ENCODE results near the gene ABCB1. TPM values are rescaled to one million over a fixed set of nuclear protein-coding genes. Genes with fewer than 3 reads are reported as not detected.

The ABCB1 gene
- total RNA-seq, 1 donor from 2014 or later, result 3.2 TPM

DNA sequence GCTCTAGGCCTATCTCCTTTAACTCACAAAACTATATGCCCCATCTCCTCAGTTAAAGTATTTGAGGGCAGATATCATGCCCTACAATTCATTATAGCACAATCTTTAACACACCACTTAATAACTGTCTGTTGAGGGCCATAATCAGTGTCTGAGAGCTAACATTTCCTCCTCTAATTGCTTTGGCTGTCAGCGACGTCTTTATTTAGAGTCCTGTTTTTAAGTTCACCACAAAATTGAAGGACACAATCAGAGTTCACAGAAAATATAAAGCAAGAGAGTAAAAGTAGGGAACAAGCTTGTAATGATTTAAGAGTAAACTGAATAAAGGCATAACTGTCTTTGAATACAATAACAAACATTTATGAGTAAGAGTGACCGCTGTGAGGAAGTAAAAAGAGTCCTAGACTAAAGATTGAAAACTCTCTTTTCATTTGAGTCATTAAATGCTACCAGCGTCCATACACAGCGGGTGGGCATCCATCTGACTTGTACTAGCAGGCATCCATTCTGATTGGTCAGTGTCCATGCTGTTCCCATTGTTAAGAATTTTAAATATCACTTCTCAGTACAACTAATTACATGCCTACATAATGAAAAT, 86.8 kb downstream of the ABCB1 start:
- no peak for DNase-seq (ENCODE audit: low spot score)

DNA sequence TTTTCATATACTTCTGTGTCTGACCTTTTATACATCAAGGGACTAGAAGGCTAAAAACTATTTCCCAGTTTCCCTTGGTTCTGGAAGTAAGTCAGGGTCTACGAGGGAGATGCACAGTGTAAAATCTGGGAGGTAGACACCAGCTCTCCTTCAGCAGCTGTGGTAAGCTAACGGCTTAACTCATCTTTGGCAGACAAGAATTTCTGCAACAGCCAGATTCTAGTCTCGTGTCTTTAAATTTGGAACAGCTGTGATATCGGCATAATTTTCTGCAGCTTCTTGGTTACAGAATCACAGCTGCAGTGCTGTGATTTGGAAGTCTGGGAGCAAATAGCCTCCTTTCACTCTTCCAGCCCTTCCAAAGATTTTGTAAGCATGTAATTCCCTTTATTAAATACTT, 87.8 kb downstream of the ABCB1 start:
- DNase-seq (ENCODE audit: low spot score), result no peak

DNA sequence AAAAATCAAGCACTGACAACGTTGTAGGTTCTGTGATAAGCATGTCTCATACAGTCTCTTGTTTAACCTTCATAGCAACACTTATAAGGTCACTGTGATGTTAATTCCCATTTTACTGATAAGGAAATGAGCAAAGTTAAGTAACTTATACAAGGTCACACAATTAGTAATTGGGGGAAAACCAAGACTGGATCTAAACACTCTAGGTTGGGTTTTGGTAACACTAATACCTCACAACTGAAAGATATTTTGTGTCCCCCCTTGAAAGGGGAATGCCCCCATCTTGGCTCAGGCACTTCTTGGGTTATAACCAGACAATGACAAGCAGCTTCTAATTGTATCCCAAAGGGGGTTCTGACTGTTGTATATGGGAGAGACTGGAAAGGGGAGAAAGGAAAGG, 89.2 kb downstream of the ABCB1 start:
- no peak for DNase-seq (ENCODE audit: low spot score)

DNA sequence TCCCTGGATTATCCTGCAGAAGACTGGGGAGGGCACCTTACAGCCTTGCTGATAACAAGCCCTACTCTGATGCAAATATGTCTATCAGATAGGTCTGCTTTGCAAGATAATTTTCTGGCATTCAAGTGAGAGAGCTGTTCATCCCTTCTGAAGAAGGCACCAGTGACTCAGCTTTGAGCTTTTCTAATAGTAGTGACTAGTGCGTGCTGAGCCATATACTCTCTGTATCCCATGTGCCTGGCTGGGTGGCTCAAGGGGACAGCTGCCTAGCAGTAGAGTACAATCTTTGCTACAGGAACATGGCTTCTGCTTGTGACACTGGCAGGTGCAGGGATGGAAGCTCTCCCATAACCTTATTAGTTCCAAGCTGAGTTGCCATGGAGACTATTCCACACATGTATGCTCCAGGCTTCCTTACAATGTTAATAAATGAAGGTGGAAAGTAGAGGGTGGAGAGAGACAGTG, 90.2 kb downstream of the ABCB1 start:
- DNase-seq (ENCODE audit: low spot score), result no peak

- no peak for DNase-seq (ENCODE audit: low spot score)
These were observed 93.2 kb downstream of the ABCB1 start for GRCh38 chr7:87507446-87507845.

- no peak for DNase-seq (ENCODE audit: low spot score)
These were observed 94.2 kb downstream of the ABCB1 start for GRCh38 chr7:87506246-87507180.

DNA sequence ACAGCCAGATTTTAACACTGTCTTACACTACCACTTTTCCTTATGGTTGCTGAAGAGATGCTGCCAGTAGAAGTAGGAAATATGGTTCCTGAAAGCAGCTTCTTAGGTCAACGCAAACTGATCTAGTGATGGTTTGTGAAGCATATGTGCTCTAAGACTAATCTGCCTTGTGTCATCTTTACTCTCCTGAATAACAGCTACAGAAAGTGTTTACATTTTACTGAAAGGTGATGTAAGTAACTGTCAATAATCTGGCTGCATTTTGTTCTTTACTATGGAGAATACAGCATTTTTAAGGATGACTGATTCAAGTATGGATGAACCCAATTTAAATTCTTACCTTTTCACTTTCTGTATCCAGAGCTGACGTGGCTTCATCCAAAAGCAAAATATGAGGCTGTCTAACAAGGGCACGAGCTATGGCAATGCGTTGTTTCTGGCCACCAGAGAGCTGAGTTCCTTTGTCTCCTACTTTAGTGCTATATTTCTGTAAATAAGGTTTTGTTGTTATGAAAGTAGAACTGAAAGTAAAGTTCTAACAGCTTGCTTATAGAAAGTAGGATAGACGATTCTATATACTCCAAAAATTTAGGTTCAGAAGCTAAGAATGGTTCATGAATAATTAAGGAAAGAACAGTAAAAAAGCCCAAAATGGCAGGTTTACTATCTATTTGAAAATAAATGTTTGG, 95.0 kb downstream of the ABCB1 start:
- no peak for DNase-seq (ENCODE audit: low spot score)

DNA sequence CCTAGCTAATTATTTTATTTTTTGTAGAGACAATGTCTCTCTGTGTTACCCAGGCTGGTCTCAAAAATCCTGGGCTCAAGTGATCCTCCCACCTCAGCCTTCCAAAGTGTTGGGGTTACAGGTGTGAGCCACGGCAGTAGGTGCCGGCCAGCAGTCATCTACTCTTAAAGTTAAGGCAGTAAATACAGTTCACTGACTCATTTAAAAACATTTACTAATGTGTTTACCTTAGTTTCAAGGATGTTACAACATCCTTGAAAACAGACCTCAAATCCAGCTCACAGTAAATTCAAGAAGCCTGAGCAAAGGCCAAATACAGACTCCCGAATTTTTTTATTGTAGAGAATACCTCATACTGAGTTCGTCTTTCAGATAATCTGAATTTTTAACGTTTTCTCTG, 95.6 kb downstream of the ABCB1 start:
- no peak for DNase-seq (ENCODE audit: low spot score)

DNA sequence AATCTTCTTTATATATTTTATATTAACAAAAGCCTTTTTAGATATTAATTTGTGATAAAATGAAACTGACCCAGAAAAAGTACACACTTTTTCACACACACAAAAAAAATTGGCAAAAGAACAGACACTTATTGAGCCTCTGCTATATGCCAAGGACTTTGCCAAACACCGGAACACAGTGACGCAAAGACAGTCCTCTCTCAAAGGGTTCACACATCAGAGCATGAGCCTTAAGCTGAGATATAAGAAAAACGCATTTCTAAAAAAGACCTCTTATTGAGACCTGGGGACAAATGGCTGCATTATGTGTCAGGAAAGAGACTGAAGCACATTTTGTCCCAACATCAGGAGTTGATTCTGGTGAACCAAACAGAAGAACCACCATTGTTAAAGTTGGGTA, 101.2 kb downstream of the ABCB1 start:
- DNase-seq (ENCODE audit: low spot score), result no peak

- no peak for DNase-seq (ENCODE audit: low spot score)
These were observed 101.8 kb downstream of the ABCB1 start for GRCh38 chr7:87498893-87499292.

DNA sequence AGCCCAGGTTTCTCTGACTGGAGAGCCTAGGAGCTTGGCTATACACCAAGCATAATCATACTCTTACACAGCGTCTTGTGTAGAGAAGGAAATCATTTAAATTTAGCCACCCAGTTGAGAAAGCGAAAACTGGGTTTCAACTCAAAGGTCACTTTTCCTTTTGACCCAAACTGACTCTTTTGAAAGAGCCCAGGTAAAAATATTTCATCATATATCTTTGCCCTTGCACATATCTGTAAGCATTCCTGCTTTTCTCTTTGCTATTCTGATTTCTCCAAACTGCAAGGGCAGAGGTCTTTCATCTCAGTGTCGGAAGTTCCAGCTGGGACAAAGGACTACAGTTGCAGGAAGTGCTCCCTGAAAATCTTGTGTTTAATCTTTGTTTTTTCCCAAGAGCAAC, 103.2 kb downstream of the ABCB1 start:
- DNase-seq (ENCODE audit: low spot score), result no peak

- no peak for DNase-seq (ENCODE audit: low spot score)
These were observed 105.3 kb downstream of the ABCB1 start for GRCh38 chr7:87495366-87495765.

DNA sequence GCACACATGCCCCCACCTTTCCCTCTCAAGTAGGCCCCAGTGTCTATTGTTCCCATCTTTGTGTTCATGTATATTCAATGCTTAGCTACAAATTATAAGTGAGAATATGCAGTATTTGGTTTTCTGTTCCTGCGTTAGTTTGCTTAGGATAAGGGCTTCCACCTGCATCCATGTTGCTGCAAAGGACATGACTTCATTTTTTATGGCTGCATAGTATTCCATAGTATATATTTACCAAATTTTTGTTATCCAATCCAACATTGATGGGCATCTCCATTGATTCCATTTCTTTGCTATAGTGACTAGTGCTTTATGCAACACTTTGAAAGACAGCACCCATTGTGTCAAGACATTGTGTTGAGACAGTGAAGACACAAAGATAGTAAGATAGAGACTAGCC, 106.2 kb downstream of the ABCB1 start:
- no peak for DNase-seq (ENCODE audit: low spot score)

DNA sequence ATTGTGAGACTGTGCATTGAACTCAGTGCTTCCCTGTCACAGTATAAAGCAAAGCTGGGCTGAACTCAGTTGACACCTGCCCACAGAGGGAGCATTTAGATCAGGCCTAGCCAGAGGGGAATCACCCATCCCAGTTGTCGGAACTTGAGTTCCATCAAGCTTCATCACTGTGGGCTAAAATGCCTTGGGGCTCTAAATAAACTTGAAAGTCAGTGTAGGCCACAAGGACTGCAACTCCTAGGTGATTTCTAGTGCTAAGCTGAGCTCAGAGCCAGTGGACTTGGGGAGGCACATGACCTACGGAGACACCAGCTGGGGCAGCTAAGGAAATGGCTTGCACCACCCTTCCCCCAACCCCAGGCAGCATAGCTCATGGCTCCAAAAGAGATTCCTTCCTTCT, 117.6 kb downstream of the ABCB1 start:
- no peak for DNase-seq (ENCODE audit: low spot score)

GRCh38 chr7:87482115-87482514, 118.6 kb downstream of the ABCB1 start:
- no peak for DNase-seq (ENCODE audit: low spot score)

DNA sequence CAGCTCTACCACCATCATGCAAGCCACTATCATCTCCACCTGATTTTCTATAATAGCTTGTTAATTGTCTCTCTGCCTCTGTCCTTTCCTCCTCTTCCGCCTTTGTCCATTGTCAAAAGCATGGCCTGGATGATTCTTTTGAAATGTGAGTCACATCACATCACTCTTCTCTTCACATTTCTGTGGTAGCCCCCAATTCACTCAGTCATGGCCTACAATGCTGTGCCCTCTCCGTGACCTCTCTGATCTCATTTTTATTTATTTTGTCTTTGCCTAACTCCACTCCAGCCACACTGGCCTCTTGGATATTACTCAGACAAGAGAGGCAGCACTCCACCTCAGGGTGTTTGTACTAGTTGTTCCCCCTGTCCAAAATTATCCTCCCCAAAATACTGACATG, 120.3 kb downstream of the ABCB1 start:
- DNase-seq (ENCODE audit: low spot score), result no peak

DNA sequence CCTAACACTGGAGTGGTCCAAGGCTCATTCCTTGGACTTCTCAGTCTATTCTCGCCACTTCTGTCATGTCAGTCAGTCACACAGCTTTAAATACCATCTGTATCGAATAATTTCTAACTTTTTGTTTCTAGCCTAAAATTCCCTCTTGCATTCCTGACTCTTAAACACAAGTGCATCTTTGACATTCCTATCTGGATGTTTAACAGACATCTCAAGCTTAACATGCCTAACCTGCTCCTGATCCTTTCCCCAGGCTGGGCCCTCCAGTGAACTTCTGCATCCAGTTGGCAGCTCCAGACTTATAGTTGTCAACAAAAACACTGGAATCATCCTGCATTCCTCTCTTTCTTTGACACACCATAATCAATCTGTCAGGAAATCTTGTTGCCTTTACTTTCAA, 120.7 kb downstream of the ABCB1 start:
- no peak for DNase-seq (ENCODE audit: low spot score)

DNA sequence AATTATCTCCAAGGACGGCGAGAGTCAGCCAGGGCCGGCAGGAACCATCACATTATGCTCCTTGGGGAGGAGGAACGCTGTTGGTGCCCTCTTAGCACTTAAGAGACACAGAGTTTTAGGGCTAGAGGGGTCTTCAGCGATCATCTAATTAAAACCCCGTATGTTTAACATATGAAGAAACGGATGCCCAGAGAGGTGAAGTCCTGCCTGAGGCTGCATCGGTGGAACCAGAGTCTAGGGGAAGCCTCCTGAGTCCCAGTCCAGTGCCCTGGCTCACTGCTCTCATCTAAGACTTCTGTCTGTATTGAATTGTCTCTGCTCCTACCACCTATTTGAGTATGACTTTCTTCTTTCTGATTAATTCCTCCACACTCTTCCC, 124.5 kb downstream of the ABCB1 start:
- no peak for DNase-seq (ENCODE audit: low spot score)

GRCh38 chr7:87475359-87476178, 125.1 kb downstream of the ABCB1 start, which contains the start of gene ABCB4:
Gene ABCB4, minus strand, starts transcription at chr7:87475680. Its CDS starts 215 bp downstream, at chr7:87475465.
- DNase-seq (ENCODE audit: low spot score), result no peak

- DNase-seq (ENCODE audit: low spot score), result no peak
These were observed 125.9 kb downstream of the ABCB1 start for GRCh38 chr7:87474533-87475358.
